Lung (tissue), 12 donors: ENCODE data around the gene BANF2. TPM values are rescaled to one million over a fixed set of nuclear protein-coding genes. Genes with fewer than 3 reads are reported as not detected.

Experiments used
- ATAC-seq: fragments of 200-7000 bp; cut with Tn5 transposase; one replicate; pipeline ENCODE4 v1.9.1; 2020; ENCODE audit warnings: moderate number of reproducible peaks; ENCODE audit not compliant: insufficient read depth, low FRiP score
- DNase-seq, 3 donors: peaks; one replicate each; pipeline ENCODE4 v3.0.0-alpha.2; 2013 to 2017
- H3K27ac ChIP-seq, 2 donors: one replicate each; pipeline ENCODE4 v1.5.1; 2013; ENCODE audit warnings: mild to moderate bottlenecking in 2 of 2, moderate library complexity in 2 of 2, control low read depth in 1 of 2, inconsistent platforms in 1 of 2, low read depth in 1 of 2, low read length in 1 of 2
- H3K27me3 ChIP-seq, 3 donors: one replicate each; pipeline ENCODE4 v1.5.1; 2013; ENCODE audit warnings: low read length in 2 of 3; ENCODE audit not compliant: control insufficient read depth in 3 of 3, insufficient read depth in 3 of 3
- H3K36me3 ChIP-seq, 4 donors: one replicate each; pipeline ENCODE4 v1.5.1; 2013; ENCODE audit warnings: low read length in 4 of 4, mild to moderate bottlenecking in 1 of 4, moderate library complexity in 1 of 4; ENCODE audit not compliant: control insufficient read depth in 4 of 4, insufficient read depth in 4 of 4
- H3K4me1 ChIP-seq, 5 donors: one replicate each; pipeline ENCODE4 v1.5.1; 2013; ENCODE audit warnings: low read length in 5 of 5, mild to moderate bottlenecking in 2 of 5, moderate library complexity in 1 of 5; ENCODE audit not compliant: control insufficient read depth in 5 of 5, insufficient read depth in 5 of 5
- H3K4me3 ChIP-seq: one replicate; pipeline ENCODE4 v1.5.1; 2013; ENCODE audit warnings: mild to moderate bottlenecking, control low read depth, moderate library complexity
- H3K9ac ChIP-seq, 2 donors: one replicate each; pipeline ENCODE4 v1.5.1; 2013; ENCODE audit warnings: low read length in 2 of 2, control low read depth in 1 of 2; ENCODE audit not compliant: insufficient read depth in 1 of 2
- H3K9me3 ChIP-seq, 4 donors: one replicate each; pipeline ENCODE4 v1.5.1; 2013; ENCODE audit warnings: low read length in 3 of 4, mild to moderate bottlenecking in 1 of 4, moderate library complexity in 1 of 4; ENCODE audit not compliant: control insufficient read depth in 4 of 4, insufficient read depth in 3 of 4
- CTCF ChIP-seq: IDR thresholded peaks from 2 replicates; pipeline ENCODE4 v1.5.1; 2012; ENCODE audit warnings: mild to moderate bottlenecking; ENCODE audit errors: control extremely low read depth, extremely low read depth
- whole genome bisulfite sequencing, 2 donors: extraction: QIAGEN DNeasy Blood & Tissue Kit; methylation state at CpG; one replicate each; pipeline ENCODE4 v1.1.7; 2013; 5-methylcytosine and 5-hydroxymethylcytosine counted together
- polyA plus RNA-seq, 2 donors: library from polyadenylated mRNA; stranded (reverse); fragments of 200-250 nt; gene quantifications; one replicate each; pipeline ENCODE4 v1.2.1, GENCODE V29; 2013
- total RNA-seq, 2 donors: library from RNA; depleted of rRNA in 1 of 2; stranded (reverse); fragments of >200 nt in 1 of 2; gene quantifications; one replicate each; pipeline ENCODE4 v1.2.1, GENCODE V29; 2014 to 2021
- donor health status: control.
- donor health status: control.
- donor health status: Bipolar disorder and iron deficiency.
- donor health status: healthy.
- donor health status: DM: yes; HTN: yes; CAD: no.

BANF2 gene
- total and polyA plus RNA-seq, 4 donors: not detected

- H3K27ac ChIP-seq: no peak overlapping the region
- no peak for ATAC-seq
These were observed 40.0 kb upstream of the BANF2 start for GRCh38 chr20:17659801-17660200.

GRCh38 chr20:17660667-17661066, 39.1 kb upstream of the BANF2 start:
- Histone ChIP-seq H3K36me3 (peaks cover 9 to 23% (median 15%) of the 10 kb centered on the region in 4 donors), H3K27ac (peak overlapping the region in 1 of 2 donors; percentile 74)
- WGBS, 2 donors: 85 to 95% methylated on average over 6 of the region's 6 CpGs

More at GRCh38 chr20:17659801-17660200, 40.0 kb upstream of the BANF2 start:
- Histone ChIP-seq H3K9ac (no peak overlapping the region), H3K27me3 (no peaks in the 10 kb centered on the region), H3K9me3 (peaks cover 0 to 6% (median 0%) of the 10 kb centered on the region in 4 donors), H3K4me3 (no peak overlapping the region), H3K4me1 (peaks cover 0 to 10% (median 3%) of the 10 kb centered on the region in 5 donors), H3K36me3 (peaks cover 9 to 24% (median 16%) of the 10 kb centered on the region in 4 donors)
- TF ChIP-seq CTCF: no peak
- no peak for DNase-seq
- 97% methylated on average over 5 of the region's 5 CpGs for WGBS, 2 donors

GRCh38 chr20:17661121-17661744, 38.5 kb upstream of the BANF2 start:
- peak overlapping the region in 1 of 2 donors; percentile 68 for H3K27ac ChIP-seq
- ATAC-seq (no peak), DNase-seq (no peak)
- H3K4me3 ChIP-seq: no peak overlapping the region
- peaks cover 9 to 19% (median 15%) of the 10 kb centered on the region in 4 donors for H3K36me3 ChIP-seq
- no peaks in the 10 kb centered on the region for H3K27me3 ChIP-seq
- WGBS, 2 donors: 72 to 75% methylated on average over 5 of the region's 5 CpGs
- H3K9me3 ChIP-seq: peaks cover 0 to 6% (median 0%) of the 10 kb centered on the region in 4 donors
- H3K4me1 ChIP-seq: peaks cover 0 to 5% (median 3%) of the 10 kb centered on the region in 5 donors
- no peak for TF ChIP-seq CTCF
- no peak overlapping the region for H3K9ac ChIP-seq

More at GRCh38 chr20:17660667-17661066, 39.1 kb upstream of the BANF2 start:
- Histone ChIP-seq H3K4me1 (peaks cover 0 to 5% (median 3%) of the 10 kb centered on the region in 5 donors), H3K9ac (peak overlapping the region in 1 of 2 donors; percentile 25), H3K4me3 (no peak overlapping the region), H3K27me3 (no peaks in the 10 kb centered on the region), H3K9me3 (peaks cover 0 to 6% (median 0%) of the 10 kb centered on the region in 4 donors)
- TF ChIP-seq CTCF: no peak
- DNase-seq (no peak), ATAC-seq (no peak)
